ENCODE results near the gene SIL1.

SIL1 gene

DNA sequence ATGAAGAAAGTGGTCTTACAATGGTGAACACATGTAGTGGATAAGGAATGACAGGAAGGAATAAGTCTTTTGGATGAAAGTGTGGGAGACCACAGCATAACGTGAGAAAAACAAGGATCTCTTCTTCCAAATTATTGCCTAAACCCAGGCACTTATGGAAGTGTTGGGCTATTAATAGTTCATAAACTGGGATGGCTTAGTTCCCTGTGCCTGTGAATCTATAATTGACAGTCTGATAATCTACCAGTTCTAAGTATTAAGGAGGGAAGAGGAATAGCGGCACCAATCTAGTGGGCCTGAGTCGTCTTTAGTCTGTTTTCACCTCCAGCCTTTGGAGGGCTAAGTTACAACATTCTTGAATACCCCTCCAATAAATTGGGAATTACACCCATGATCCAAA is 283.8 kb downstream of the SIL1 start:
- DNase-seq (ENCODE audit: low spot score): no peak

- no peak for DNase-seq (ENCODE audit: low spot score)
Observed at GRCh38 chr5:138913773-138914172, 284.4 kb downstream of the SIL1 start.

GRCh38 chr5:138912093-138912492 is 286.1 kb downstream of the SIL1 start:
- DNase-seq (ENCODE audit: low spot score): no peak

DNA sequence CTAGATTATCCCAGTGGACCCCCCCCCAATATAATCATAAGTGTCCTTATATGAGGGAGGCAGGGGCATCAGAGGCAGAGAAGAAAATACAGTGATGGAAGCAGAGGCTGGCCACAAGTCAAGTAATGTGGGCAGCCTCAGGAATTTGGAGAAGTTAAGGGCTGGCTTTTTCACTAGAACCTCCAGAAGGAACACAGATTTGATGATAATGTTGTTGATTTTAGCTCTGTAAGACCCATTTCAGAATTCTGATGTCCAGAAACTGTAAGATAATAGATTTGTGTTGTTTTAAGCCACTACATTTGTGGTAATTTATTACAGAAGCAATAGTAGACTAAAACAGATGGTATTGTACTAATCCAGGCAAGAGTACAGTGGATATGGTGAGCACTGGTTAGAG is 286.7 kb downstream of the SIL1 start:
- peak; percentile 37 for DNase-seq (ENCODE audit: low spot score)

DNA sequence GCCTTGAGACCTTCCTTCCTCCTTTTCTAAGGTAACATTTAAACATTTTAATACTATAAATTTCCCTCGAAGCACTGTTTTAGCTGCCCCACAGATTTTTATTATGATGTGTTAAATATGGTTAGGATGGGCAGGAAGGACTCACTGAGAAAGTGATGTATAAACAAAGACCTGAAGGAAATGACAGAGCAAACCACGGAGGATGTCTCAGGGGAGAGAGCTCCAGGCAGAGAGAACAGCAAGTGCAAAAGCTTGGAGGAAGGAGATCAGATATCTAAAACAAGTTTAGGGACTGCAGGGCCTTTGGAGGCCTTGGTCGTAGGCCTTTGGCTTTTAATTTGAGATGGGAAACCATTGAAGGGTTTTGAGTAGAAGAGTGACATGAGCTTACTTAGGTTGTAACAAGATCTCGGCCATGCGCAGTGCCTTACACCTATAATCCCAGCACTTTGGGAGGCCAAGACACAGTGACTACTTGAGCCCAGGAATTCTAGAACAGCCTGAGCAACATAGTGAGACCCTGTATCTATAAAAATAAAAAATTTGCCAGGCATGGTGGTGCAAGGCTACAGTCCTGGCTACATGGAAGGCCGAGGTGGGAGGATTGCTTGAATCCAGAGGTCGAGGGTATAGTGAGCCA is 287.5 kb downstream of the SIL1 start:
- no peak for DNase-seq (ENCODE audit: low spot score)

- DNase-seq (ENCODE audit: low spot score): no peak
Observed at GRCh38 chr5:138909734-138910133, 288.4 kb downstream of the SIL1 start.

- DNase-seq (ENCODE audit: low spot score): peak; percentile 45
Observed at GRCh38 chr5:138905541-138905940, 292.6 kb downstream of the SIL1 start.

- peak; percentile 24 for DNase-seq (ENCODE audit: low spot score)
Observed at GRCh38 chr5:138903130-138903775, 294.9 kb downstream of the SIL1 start.

DNA sequence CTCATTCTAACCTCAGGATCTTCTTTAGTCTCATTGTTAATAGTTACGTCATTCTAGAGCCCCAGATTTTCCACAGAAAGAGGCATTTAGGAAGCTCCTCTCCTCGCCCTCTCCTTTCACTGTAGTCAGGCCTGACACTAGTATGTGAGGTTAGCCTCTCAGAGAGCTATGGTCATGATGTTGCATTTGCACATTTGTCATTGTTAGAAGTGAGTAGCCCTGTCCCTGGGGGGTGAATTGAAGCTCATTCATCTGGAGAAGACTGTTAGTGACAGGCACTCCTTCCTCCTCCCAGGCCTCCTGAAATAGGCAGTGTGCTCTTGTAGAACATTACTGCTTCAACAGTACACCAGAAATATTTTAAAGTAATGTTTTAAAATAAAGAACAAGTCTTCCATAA is 296.5 kb downstream of the SIL1 start:
- no peak for DNase-seq (ENCODE audit: low spot score)

DNA sequence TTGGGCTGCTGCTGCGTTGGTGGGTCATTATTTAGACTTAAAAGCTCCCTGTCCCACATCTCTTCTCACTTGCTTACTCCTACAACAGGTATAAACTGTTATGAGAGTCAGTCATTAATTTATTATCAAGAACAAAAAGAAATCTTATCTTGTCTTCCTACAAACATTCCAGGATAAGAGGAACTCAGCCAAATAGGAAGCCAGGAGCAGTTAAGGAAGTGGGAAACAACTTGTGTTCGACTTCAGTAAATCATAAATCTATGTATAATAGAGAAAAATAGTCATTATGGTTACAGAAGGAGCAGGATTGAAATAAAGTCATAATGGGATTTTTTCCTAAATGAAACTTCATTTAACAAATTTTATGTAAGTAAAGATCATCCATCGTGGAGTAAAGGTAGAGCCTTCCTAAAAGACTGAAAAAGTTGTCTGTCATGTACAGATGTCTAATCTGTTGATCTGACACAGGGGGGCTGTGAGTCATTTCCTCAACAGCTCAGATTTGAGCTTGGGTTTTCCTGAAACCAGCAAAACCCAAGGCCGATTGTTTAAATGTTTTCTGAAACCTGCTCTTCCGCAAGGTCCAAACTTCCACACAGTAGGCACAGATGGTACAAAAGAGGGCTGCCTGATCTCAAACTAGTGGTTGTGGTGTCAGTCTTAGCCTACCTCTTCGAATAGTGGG is 297.7 kb downstream of the SIL1 start:
- no peak for DNase-seq (ENCODE audit: low spot score)

DNA sequence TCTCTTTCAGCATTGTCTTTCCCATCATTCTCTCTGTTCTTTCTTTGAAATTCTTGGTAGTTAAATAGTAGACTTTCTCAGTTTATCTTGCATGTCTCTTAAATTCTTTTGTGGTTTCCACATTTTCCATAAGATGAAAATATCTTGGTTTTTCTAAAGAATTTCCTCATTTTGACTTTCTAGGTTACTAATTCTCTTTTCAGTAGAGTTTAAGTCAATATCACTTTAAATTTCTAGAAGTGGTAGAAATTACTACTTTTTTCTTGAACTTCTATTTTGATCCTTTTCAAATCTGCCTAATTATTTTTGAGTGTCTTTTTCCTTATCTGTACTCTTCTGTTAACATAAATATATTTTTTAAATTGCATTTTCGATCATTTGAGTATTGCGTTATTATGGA is 299.4 kb downstream of the SIL1 start:
- DNase-seq (ENCODE audit: low spot score): no peak

GRCh38 chr5:138898299-138898698 is 299.9 kb downstream of the SIL1 start:
- DNase-seq (ENCODE audit: low spot score): no peak

Measured in AG20443 (cell line).